Measurements from ENCODE around the gene RAB4B.
"Not testable (repeated sequence)": the region's sequence is repeated elsewhere in the genome, so short reads cannot be mapped to it uniquely, and the experiment has no call there.

RAB4B gene

GRCh38 chr19:40778706-40779284, 748 bp downstream of the RAB4B start:
- peak overlapping the region; percentile 88 for H3K27ac ChIP-seq (ENCODE audit: poor library complexity, severe bottlenecking)
- DNase-seq (ENCODE audit: low spot score) (no peak), ATAC-seq (ENCODE audit: low read depth) (no peak)

GRCh38 chr19:40780582-40780981, 2.5 kb downstream of the RAB4B start:
- H3K4me3 ChIP-seq (ENCODE audit: severe bottlenecking): no peak overlapping the region
- no peak for ATAC-seq (ENCODE audit: low read depth)
- DNase-seq (ENCODE audit: low spot score): no peak
- no peaks in the 10 kb centered on the region for H3K9me3 ChIP-seq (ENCODE audit: severe bottlenecking)
- TF ChIP-seq CTCF (IDR thresholded peaks at IDR 0.05; ENCODE audit: poor library complexity, severe bottlenecking): no peak
- H3K27ac ChIP-seq (ENCODE audit: poor library complexity, severe bottlenecking): no peak overlapping the region
- H3K36me3 ChIP-seq (ENCODE audit: low read depth): no peaks in the 10 kb centered on the region
- no peaks in the 10 kb centered on the region for H3K4me1 ChIP-seq (ENCODE audit: insufficient read depth, poor library complexity, severe bottlenecking)
- H3K27me3 ChIP-seq (ENCODE audit: insufficient read depth, poor library complexity, severe bottlenecking): no peaks in the 10 kb centered on the region

More at GRCh38 chr19:40778706-40779284, 748 bp downstream of the RAB4B start:
- H3K4me1 ChIP-seq (ENCODE audit: insufficient read depth, poor library complexity, severe bottlenecking): no peaks in the 10 kb centered on the region
- peak overlapping the region; percentile 44 for H3K4me3 ChIP-seq (ENCODE audit: severe bottlenecking)
- no peaks in the 10 kb centered on the region for H3K9me3 ChIP-seq (ENCODE audit: severe bottlenecking)
- H3K36me3 ChIP-seq (ENCODE audit: low read depth): no peaks in the 10 kb centered on the region
- TF ChIP-seq CTCF (IDR thresholded peaks at IDR 0.05; ENCODE audit: poor library complexity, severe bottlenecking): no peak
- H3K27me3 ChIP-seq (ENCODE audit: insufficient read depth, poor library complexity, severe bottlenecking): no peaks in the 10 kb centered on the region

- no peaks in the 10 kb centered on the region for H3K27me3 ChIP-seq (ENCODE audit: insufficient read depth, poor library complexity, severe bottlenecking)
- no peak overlapping the region for H3K27ac ChIP-seq (ENCODE audit: poor library complexity, severe bottlenecking)
- no peak overlapping the region for H3K4me3 ChIP-seq (ENCODE audit: severe bottlenecking)
- no peaks in the 10 kb centered on the region for H3K4me1 ChIP-seq (ENCODE audit: insufficient read depth, poor library complexity, severe bottlenecking)
- no peak for TF ChIP-seq CTCF (IDR thresholded peaks at IDR 0.05; ENCODE audit: poor library complexity, severe bottlenecking)
- no peaks in the 10 kb centered on the region for H3K36me3 ChIP-seq (ENCODE audit: low read depth)
- H3K9me3 ChIP-seq (ENCODE audit: severe bottlenecking): no peaks in the 10 kb centered on the region
- no peak for DNase-seq (ENCODE audit: low spot score)
- no peak for ATAC-seq (ENCODE audit: low read depth)
Observed at GRCh38 chr19:40781140-40781539, 3.1 kb downstream of the RAB4B start.

- DNase-seq (ENCODE audit: low spot score) (no peak), ATAC-seq (ENCODE audit: low read depth) (no peak)
- H3K4me1 ChIP-seq (ENCODE audit: insufficient read depth, poor library complexity, severe bottlenecking): no peaks in the 10 kb centered on the region
- H3K27me3 ChIP-seq (ENCODE audit: insufficient read depth, poor library complexity, severe bottlenecking): no peaks in the 10 kb centered on the region
- no peak overlapping the region for H3K27ac ChIP-seq (ENCODE audit: poor library complexity, severe bottlenecking)
- H3K4me3 ChIP-seq (ENCODE audit: severe bottlenecking): no peak overlapping the region
- no peak for TF ChIP-seq CTCF (IDR thresholded peaks at IDR 0.05; ENCODE audit: poor library complexity, severe bottlenecking)
- no peaks in the 10 kb centered on the region for H3K36me3 ChIP-seq (ENCODE audit: low read depth)
- H3K9me3 ChIP-seq (ENCODE audit: severe bottlenecking): no peaks in the 10 kb centered on the region
Observed at GRCh38 chr19:40783711-40784110, 5.7 kb downstream of the RAB4B start.

GRCh38 chr19:40784146-40784545, 6.1 kb downstream of the RAB4B start:
- H3K27me3 ChIP-seq (ENCODE audit: insufficient read depth, poor library complexity, severe bottlenecking); ATAC-seq (ENCODE audit: low read depth); H3K27ac ChIP-seq (ENCODE audit: poor library complexity, severe bottlenecking); H3K9me3 ChIP-seq (ENCODE audit: severe bottlenecking); H3K4me1 ChIP-seq (ENCODE audit: insufficient read depth, poor library complexity, severe bottlenecking); H3K4me3 ChIP-seq (ENCODE audit: severe bottlenecking); H3K36me3 ChIP-seq (ENCODE audit: low read depth); DNase-seq (ENCODE audit: low spot score): not testable (repeated sequence)

All from RWPE2 (cell line).